ENCODE data around the gene AOC3. TPM values are rescaled to one million over a fixed set of nuclear protein-coding genes. Genes with fewer than 3 reads are reported as not detected.
"Not testable (repeated sequence)": the region's sequence is repeated elsewhere in the genome, so short reads cannot be mapped to it uniquely, and the experiment has no call there.

AOC3 gene
- total RNA-seq, 1 experiment from 2014 or later: 3.5 TPM

GRCh38 chr17:42878123-42878880 lies 27.3 kb downstream of the AOC3 start:
- Mint-ChIP-seq H3K4me3 (ENCODE audit: low read depth, unreplicated experiment) (peak overlapping the region; percentile 2), H3K4me1 (ENCODE audit: low read depth, unreplicated experiment) (peaks cover 17% of the 10 kb centered on the region), H3K9me3 (ENCODE audit: low read depth, unreplicated experiment) (no peaks in the 10 kb centered on the region), H3K27ac (ENCODE audit: unreplicated experiment) (no peak overlapping the region), H3K27me3 (ENCODE audit: unreplicated experiment) (peaks cover 84% of the 10 kb centered on the region), H3K36me3 (ENCODE audit: insufficient read depth, unreplicated experiment) (no peaks in the 10 kb centered on the region)
- no TSS peak for BruUV-seq (replicated peaks)
- intact Hi-C loops (cut with micrococcal nuclease; ENCODE audit: unreplicated experiment): no loop called here
- CTCF ChIA-PET: interaction anchor here (0.9 to 1.3 kb wide), 3 partner anchors 12 to 54 kb away, joined by 3 to 4 read pairs (median 3); partner anchors contain the start of gene BECN1
- TF ChIP-seq CTCF (IDR thresholded peaks at IDR 0.05; ENCODE audit: unreplicated experiment): peak; percentile 17
- peak; percentile 48 for DNase-seq

GRCh38 chr17:42878924-42879595 lies 28.1 kb downstream of the AOC3 start:
- CTCF ChIA-PET: interaction anchor here (0.9 to 1.3 kb wide), 3 partner anchors 12 to 71 kb away, joined by 3 to 7 read pairs (median 4); partner anchors contain the start of gene BECN1
- H3K4me1 Mint-ChIP-seq (ENCODE audit: low read depth, unreplicated experiment): peaks cover 17% of the 10 kb centered on the region

GRCh38 chr17:42879596-42879985 lies 28.6 kb downstream of the AOC3 start:
- Mint-ChIP-seq H3K9me3 (ENCODE audit: low read depth, unreplicated experiment) (no peaks in the 10 kb centered on the region), H3K27ac (ENCODE audit: unreplicated experiment) (no peak overlapping the region), H3K4me1 (ENCODE audit: low read depth, unreplicated experiment) (peaks cover 17% of the 10 kb centered on the region), H3K27me3 (ENCODE audit: unreplicated experiment) (peaks cover 81% of the 10 kb centered on the region), H3K36me3 (ENCODE audit: insufficient read depth, unreplicated experiment) (no peaks in the 10 kb centered on the region), H3K4me3 (ENCODE audit: low read depth, unreplicated experiment) (no peak overlapping the region)
- no TSS peak for BruUV-seq (replicated peaks)
- DNase-seq: no peak
- intact Hi-C loops (cut with micrococcal nuclease; ENCODE audit: unreplicated experiment): no loop called here
- CTCF ChIA-PET: interaction anchor here (0.9 kb wide), 1 partner anchor 70 kb away, joined by 7 read pairs; no protein-coding TSS in a partner anchor
- no peak for TF ChIP-seq CTCF (IDR thresholded peaks at IDR 0.05; ENCODE audit: unreplicated experiment)

More at GRCh38 chr17:42878924-42879595, 28.1 kb downstream of the AOC3 start:
- no peak overlapping the region for H3K4me3 Mint-ChIP-seq (ENCODE audit: low read depth, unreplicated experiment)
- TF ChIP-seq CTCF (IDR thresholded peaks at IDR 0.05; ENCODE audit: unreplicated experiment): no peak
- intact Hi-C loops (cut with micrococcal nuclease; ENCODE audit: unreplicated experiment): no loop called here
- no peaks in the 10 kb centered on the region for H3K9me3 Mint-ChIP-seq (ENCODE audit: low read depth, unreplicated experiment)
- DNase-seq: no peak
- peaks cover 84% of the 10 kb centered on the region for H3K27me3 Mint-ChIP-seq (ENCODE audit: unreplicated experiment)
- no TSS peak for BruUV-seq (replicated peaks)
- no peaks in the 10 kb centered on the region for H3K36me3 Mint-ChIP-seq (ENCODE audit: insufficient read depth, unreplicated experiment)
- no peak overlapping the region for H3K27ac Mint-ChIP-seq (ENCODE audit: unreplicated experiment)

- no peak overlapping the region for H3K4me3 Mint-ChIP-seq (ENCODE audit: low read depth, unreplicated experiment)
Observed at GRCh38 chr17:42880776-42881310, 29.8 kb downstream of the AOC3 start.

GRCh38 chr17:42881706-42882105 lies 30.7 kb downstream of the AOC3 start:
- H3K27me3 Mint-ChIP-seq (ENCODE audit: unreplicated experiment): peaks cover 61% of the 10 kb centered on the region
- intact Hi-C loops (cut with micrococcal nuclease; ENCODE audit: unreplicated experiment); BruUV-seq (replicated peaks): not testable (repeated sequence)

More at GRCh38 chr17:42880776-42881310, 29.8 kb downstream of the AOC3 start:
- intact Hi-C loops (cut with micrococcal nuclease; ENCODE audit: unreplicated experiment): no loop called here
- no TSS peak for BruUV-seq (replicated peaks)
- Mint-ChIP-seq H3K9me3 (ENCODE audit: low read depth, unreplicated experiment) (no peaks in the 10 kb centered on the region), H3K4me1 (ENCODE audit: low read depth, unreplicated experiment) (peaks cover 17% of the 10 kb centered on the region), H3K27me3 (ENCODE audit: unreplicated experiment) (peaks cover 70% of the 10 kb centered on the region), H3K27ac (ENCODE audit: unreplicated experiment) (no peak overlapping the region), H3K36me3 (ENCODE audit: insufficient read depth, unreplicated experiment) (no peaks in the 10 kb centered on the region)
- DNase-seq: no peak
- no peak for TF ChIP-seq CTCF (IDR thresholded peaks at IDR 0.05; ENCODE audit: unreplicated experiment)
- CTCF ChIA-PET: interaction anchor here (0.5 to 1.6 kb wide), 2 partner anchors 14 to 38 kb away, joined by 4 to 7 read pairs; no protein-coding TSS in a partner anchor

More at GRCh38 chr17:42881706-42882105, 30.7 kb downstream of the AOC3 start:
- H3K9me3 Mint-ChIP-seq (ENCODE audit: low read depth, unreplicated experiment); H3K27ac Mint-ChIP-seq (ENCODE audit: unreplicated experiment); H3K36me3 Mint-ChIP-seq (ENCODE audit: insufficient read depth, unreplicated experiment); DNase-seq; H3K4me3 Mint-ChIP-seq (ENCODE audit: low read depth, unreplicated experiment): not testable (repeated sequence)
- peaks cover 17% of the 10 kb centered on the region for H3K4me1 Mint-ChIP-seq (ENCODE audit: low read depth, unreplicated experiment)
- CTCF ChIA-PET: interaction anchor here (1.6 kb wide), 1 partner anchor 13 kb away, joined by 7 read pairs; no protein-coding TSS in a partner anchor
